ENCODE data around the gene CPLX1.
"Not testable (repeated sequence)": the region's sequence is repeated elsewhere in the genome, so short reads cannot be mapped to it uniquely, and the experiment has no call there.

CPLX1 gene

GRCh38 chr4:818106-818921 lies 7.6 kb downstream of the CPLX1 start:
- no peak for DNase-seq

- peak; percentile 2 for DNase-seq
Measured at GRCh38 chr4:815464-816146, 10.3 kb downstream of the CPLX1 start.

GRCh38 chr4:814312-814850 lies 11.5 kb downstream of the CPLX1 start:
- DNase-seq = no peak

GRCh38 chr4:813900-814299 lies 12.0 kb downstream of the CPLX1 start:
- no peak for DNase-seq

DNA sequence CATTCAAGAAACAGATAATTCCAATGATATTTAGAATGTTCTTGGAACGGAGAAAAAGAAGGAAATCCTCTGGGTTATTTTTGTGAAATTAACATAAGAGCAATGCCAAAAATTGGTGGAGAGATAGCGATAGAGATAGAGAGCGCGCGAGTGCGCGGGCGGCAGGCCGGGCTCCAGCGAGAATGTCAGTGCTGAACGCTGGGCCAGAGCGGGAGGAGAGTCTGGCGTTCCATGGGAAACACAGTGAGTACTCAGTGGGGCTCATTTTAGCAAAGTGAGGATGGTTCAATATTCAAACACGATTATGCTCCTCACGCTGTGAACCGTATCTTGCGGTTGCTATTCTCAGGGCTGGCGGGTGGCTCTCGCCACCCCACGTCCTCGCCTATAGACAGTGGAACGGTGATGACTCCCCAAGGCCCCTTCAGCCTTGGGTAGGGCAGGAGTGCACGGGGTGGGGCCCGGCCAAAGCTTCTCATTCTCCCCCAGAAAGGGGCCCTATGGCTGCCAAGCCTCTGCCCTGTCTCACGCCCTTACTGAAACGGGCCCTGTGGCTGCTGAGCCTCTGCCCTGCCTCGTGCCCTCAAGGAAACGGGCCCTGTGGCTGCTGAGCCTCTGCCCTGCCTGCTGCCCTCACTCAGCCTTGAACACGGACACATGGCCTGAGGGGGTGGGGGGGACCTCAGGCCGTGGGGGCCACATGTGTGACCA lies 16.9 kb downstream of the CPLX1 start:
- DNase-seq = no peak

GRCh38 chr4:807792-808191 lies 18.1 kb downstream of the CPLX1 start:
- no peak for DNase-seq

- not testable (repeated sequence) for DNase-seq
Measured at GRCh38 chr4:806979-807378, 18.9 kb downstream of the CPLX1 start.

GRCh38 chr4:804804-805203 lies 21.1 kb downstream of the CPLX1 start:
- no peak for DNase-seq

DNA sequence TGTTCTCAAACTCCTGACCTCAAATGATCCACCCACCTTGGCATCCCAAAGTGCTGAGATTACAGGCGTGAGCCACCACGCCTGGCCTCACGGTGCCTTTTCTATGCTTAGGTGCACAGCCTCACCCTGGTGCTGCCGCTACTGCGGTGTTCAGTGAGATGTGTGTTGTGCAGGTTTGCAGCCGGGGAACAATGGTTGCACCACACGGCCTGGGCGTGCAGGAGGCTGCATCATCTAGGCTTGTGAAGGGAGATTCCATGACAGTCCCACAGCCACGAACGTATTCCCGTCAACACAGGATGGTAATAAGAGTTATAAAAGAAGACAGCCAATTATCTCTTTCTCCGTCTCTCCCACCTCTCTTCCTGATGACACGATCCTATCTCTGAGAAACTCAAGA lies 22.0 kb downstream of the CPLX1 start:
- no peak for DNase-seq

DNA sequence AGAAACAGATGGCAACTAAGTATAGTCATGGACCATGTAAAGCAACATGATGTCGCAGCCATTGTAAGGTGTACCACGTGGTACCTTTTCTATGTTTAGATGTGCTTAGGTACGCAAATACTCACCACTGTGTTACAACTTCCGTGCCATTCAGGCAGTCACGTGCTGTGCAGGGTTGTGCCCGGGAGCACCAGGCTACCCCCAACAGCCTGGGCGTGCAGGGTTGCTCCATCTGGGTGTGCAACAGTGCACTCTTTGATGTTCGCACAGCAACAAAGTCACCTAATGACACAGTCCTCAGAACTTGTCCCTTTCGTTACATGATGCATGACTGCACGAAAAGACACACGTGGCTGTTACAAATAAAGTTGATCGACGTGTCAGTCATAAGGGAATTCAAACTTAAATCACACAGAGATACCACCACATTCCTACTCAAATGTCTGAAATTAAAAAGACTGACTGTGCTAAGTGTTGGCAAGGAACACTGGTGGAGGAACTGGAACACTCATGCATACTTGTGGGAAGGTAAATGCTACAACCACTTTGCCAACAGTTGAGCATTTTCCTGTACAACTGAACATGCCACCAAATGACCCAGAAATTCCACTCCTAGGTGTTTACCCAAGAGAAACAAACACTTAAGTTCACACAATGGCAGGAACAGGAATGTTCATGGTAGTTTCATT lies 24.3 kb downstream of the CPLX1 start:
- peak; percentile 8 for DNase-seq

DNA sequence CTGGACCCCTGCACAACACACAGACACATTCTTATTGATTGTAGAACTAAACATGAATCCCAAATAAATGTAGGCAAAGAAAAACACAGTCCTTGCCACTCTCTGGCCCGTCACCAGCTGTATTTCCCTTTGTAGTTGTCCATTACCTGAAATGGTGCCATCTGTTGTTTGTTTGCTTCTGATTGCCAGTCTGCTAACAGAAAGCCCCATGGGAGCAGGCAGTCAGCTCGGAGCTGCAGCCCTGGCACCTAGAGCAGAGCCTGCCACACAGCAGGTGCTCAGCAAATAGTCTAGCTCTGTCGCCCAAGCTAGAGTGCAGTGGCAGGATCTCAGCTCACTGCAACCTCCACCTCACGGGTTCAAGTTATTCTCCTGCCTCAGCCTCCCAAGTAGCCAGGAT lies 28.9 kb downstream of the CPLX1 start:
- DNase-seq = peak; percentile 39

- DNase-seq = no peak
Measured at GRCh38 chr4:796206-796605, 29.7 kb downstream of the CPLX1 start.

DNA sequence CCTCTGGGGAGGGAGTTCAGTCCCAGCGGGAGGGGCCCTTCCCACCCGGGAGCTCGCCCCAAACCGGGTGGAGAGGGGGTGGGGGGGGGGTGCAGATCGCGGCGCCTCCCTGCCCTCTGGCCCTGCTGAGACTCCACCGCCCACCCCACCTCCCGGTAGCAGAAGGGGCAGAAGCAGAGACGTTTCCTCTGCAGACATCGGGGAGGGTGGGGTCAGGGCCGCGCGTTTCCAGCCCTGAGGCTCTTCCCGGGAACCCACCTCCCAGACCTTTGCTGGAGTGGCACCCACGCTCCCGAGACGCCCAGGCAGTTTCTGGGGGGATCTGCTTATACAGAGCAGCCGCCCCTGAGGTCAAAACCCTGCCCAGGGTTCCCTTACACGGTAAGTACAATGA lies 30.2 kb downstream of the CPLX1 start:
- no peak for DNase-seq

- no peak for DNase-seq
Measured at GRCh38 chr4:794900-795725, 30.8 kb downstream of the CPLX1 start.

DNA sequence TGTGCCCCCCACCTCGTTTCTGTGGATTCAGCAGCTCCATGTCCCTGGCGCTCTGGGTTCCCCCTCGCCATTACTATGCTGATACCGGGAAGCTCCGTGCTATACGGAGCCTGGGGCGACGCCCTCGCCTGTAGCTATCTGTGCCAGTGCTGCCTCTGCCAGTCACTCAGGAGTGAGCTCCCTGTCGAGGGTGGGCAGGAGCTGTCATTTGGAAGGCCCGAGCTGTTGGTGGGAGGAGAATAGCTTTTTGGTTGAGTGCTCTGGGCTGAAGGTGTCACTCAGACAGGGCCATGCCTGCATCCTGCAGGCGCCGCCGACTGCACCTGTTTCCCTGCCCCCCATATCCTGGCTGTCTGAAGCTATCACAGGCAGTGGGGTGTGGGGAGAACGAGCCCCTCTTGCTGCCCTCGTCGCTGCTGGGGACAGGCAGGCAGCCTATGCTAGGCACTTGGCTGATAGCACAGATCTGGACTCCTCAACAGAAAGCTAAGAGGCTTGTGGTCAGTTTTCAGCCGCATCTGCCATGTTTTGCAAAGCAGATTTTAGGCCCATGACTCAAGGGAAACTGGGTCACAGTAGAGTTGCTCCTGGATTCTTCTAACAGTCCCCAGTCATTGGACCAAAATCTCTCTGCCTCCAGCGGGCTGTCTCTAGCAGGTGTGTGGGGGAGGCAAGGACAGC lies 31.8 kb downstream of the CPLX1 start:
- DNase-seq = no peak

GRCh38 chr4:793093-793861 lies 32.7 kb downstream of the CPLX1 start:
- no peak for DNase-seq

DNA sequence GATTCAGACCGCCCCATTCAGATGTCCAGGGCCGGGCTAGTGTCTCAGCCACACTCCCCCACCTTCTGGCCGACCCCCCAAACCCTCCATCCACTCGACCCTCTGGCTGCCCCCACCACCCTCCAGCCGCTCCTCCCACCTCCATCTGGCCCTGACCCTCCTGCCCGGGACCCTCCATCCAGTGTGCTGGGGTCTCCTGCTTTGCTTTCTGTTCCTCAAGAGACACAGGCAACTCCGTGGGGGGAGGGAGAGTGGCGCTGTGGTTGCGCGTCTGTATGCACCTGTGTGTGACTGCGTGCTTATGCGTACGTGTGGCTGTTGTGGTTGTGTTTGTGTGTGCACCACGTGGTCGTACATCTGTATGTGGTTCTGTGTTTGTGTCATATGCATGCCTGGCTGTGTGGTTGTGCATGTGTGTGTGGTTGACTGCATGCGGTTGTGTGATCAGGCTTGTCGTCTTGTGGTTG lies 33.3 kb downstream of the CPLX1 start:
- no peak for DNase-seq

DNA sequence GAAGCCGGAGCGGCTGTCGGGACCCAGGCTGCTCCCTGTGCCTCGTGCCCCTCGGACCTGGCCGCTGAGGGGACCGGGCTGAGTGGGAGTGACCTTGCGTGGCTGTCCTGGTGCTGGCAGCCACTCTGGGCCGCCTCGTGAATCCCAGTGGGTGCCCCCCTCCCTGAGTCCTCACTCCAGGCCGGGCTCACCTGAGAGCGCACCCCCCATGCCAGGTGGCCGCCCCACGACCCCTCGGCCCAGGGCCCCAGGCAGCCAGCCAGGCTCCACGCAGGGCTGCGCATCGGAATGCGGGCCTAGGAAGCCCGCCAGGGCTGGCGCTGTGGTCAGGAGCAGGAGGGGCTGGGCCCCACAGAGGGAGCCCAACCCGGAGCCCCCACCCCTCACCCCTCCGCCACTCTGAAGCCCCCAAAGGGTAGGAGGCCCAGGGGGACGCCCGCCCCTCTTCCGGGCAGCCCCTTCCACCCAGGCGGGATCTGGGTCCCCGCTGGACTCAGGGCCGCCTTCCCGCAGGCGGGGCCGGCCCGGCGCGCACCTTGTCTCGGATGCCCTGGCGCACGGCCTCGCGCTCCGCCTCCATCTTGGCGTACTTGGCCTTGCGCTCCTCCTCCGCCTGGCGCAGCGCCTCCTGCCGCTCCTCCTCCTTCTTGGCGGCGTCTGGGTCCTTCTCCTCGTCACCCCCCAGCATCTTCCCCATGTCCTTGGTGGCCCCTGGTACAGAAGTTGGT lies 33.9 kb downstream of the CPLX1 start:
- DNase-seq = no peak

- no peak for DNase-seq
Measured at GRCh38 chr4:791252-791897, 34.6 kb downstream of the CPLX1 start.

Measured in DMS153 (cell line).